PC-3 (cell line): ENCODE results near the gene ADAMTS4.

ENCODE experiments used
- CTCF ChIP-seq: fragments of 300-600 bp; sonication (generic); conservative IDR thresholded peaks from 2 replicates; pipeline ENCODE4 v1.5.1; 2017; ENCODE audit warnings: antibody characterized with exemption, low read depth, mild to moderate bottlenecking, low read length
- EZH2 ChIP-seq: fragments of 300-600 bp; sonication (generic); IDR thresholded peaks from one replicate; pipeline ENCODE4 v1.6.1; 2017; ENCODE audit warnings: antibody characterized with exemption, mild to moderate bottlenecking, low read length; ENCODE audit not compliant: unreplicated experiment
- EZH2phosphoT487 ChIP-seq: fragments of 300-600 bp; sonication (generic); IDR thresholded peaks from 2 replicates; pipeline ENCODE4 v1.6.1; 2018; ENCODE audit warnings: mild to moderate bottlenecking, antibody characterized with exemption, low read length, borderline replicate concordance

- TF ChIP-seq CTCF (no peak), EZH2phosphoT487 (no peak), EZH2 (no peak)
Measured at GRCh38 chr1:161172349-161172748, 26.5 kb downstream of the ADAMTS4 start.
